GM12801 (cell line): ENCODE data around the gene PNPLA7.

Source experiments
- TF ChIP-seq, protein P1 (sequence below): IDR thresholded peaks from one replicate; pipeline ENCODE4 v1.5.1; 2011; ENCODE audit warnings: control low read depth; ENCODE audit not compliant: insufficient read length; ENCODE audit errors: extremely low read depth

The PNPLA7 gene

DNA sequence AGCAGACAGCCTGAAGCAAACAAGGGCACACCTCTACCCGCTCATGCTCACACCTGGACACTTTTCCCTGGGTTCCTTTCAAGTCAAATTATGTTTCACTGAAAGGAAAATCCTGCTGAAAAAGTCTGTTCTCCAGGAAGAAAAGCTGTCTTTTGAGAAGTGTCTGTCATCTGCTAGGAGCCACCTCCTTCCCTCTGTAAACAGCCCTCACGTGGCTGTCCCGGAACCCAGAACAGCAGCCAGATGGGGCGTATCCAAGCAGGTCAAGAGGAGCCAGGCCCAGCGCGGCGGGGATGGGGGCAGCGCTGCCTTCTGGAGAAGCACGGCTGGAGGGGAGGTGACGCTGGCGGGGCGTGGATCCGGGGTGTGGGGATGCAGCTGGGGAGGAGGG, at the start of gene PNPLA7:
Gene PNPLA7, minus strand, starts transcription at position 172 of the 391 bp plus-strand sequence. CDS start 205 bp downstream, outside the sequence.
- TF ChIP-seq, protein P1, sequence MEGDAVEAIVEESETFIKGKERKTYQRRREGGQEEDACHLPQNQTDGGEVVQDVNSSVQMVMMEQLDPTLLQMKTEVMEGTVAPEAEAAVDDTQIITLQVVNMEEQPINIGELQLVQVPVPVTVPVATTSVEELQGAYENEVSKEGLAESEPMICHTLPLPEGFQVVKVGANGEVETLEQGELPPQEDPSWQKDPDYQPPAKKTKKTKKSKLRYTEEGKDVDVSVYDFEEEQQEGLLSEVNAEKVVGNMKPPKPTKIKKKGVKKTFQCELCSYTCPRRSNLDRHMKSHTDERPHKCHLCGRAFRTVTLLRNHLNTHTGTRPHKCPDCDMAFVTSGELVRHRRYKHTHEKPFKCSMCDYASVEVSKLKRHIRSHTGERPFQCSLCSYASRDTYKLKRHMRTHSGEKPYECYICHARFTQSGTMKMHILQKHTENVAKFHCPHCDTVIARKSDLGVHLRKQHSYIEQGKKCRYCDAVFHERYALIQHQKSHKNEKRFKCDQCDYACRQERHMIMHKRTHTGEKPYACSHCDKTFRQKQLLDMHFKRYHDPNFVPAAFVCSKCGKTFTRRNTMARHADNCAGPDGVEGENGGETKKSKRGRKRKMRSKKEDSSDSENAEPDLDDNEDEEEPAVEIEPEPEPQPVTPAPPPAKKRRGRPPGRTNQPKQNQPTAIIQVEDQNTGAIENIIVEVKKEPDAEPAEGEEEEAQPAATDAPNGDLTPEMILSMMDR = no peak

DNA sequence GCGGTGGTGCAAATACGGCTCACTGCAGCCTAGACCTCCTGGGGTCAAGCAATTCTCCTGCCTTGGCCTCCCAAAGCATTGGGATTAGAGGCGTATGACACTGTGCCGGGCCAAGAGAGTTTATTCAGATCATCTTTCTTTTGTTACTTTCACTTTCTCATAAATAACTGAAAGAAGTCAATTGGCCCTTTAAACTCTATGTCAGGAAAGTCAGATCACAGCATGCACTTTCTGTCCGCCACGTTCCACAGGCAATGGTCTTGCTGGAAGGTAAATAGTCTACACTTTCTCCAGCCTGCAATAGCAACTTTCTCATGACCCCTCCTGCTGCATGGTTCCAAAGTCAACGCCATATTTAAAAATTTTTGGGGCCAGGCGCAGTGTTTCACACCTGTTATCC, 48.7 kb upstream of the PNPLA7 start:
- TF ChIP-seq, protein P1 = no peak

DNA sequence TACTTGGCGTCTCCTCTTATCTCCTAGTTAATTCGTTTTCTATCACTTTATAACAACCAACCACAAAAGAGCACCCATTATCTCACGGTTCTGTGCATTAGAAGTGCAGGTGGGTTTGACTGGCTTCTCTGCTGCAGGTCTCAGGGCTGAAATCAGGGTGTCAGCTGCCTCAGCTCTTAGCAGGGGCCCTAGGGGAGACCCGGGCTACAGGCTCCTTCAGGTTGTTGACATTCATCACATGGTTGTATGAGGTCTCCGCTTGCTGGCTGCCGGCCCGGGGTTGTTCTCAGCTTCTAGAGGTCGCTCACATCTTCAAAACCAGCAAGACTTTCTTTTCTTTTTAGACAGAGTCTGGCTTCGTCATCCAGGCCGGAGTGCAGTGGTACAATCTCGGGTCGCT, 43.0 kb upstream of the PNPLA7 start:
- TF ChIP-seq, protein P1 = no peak

- TF ChIP-seq, protein P1 = no peak
These were observed 42.6 kb upstream of the PNPLA7 start for GRCh38 chr9:137592767-137593166.

DNA sequence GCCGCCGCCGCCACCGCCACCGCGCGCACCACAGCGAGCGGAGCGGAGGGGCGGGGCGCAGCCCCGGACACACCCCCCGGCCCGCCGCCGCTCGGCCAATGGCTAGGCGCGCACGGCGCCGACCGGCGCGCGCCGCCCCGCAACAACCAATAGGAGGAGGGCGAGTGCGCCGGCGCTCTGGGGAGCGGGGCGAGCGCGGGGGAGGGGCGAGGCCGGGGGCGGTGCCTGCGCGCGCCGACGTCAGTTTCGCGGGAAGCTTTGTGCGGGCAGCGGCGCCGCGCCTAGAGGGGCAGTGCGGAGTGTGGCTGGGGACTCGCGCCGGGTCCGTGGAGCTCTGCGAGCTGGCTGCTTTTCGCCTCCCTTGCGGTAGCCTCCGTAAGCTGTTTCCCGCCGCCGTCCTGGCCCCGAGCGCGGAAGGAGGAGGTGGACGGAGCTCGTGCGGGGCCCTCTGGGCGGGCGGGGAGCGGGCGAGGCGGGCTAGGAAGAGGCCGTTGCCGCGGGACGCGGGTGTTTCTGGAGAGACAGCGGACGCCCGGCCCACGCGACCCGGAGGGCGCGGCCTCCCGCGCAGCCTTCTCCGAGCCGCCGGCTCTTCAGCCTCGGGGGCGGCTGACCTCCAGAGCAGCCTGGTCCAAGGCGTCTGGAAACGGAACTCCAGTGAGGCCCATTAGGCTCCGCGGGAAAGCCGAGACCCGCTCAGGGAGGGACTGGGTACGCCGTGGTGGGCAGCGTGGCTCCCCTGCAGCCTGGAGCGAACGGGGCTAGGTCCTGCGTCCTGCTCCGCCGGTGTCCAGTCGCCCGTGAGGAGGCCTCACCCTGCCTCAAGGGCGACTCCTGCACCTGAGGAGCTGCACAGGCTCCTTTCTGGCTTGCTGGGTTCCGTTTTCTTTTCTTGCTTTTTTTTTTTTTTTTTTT, 40.5 kb upstream of the PNPLA7 start, which contains the start of gene ZMYND19:
Gene ZMYND19, minus strand, starts transcription at position 44 of the 915 bp plus-strand sequence. CDS start 249 bp downstream, outside the sequence.
- TF ChIP-seq, protein P1 = no peak

DNA sequence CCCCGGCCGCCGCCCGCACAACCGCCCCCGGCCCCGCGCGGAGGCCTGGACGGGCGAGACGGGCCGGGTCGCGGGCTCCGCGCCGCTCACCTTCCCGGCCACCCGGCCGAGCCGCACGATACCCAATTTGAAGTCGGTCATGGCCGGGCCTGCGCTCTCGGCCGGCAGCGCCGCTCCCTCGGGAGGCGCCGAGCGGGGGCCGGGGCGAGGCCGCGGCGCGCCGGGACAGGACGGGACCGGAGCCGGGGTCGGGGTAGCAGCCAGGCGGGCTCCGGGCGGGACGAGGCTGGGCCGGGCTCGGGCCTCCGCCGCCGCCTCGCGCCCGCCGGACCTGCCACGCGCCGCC, 39.9 kb upstream of the PNPLA7 start:
- TF ChIP-seq, protein P1 = no peak

DNA sequence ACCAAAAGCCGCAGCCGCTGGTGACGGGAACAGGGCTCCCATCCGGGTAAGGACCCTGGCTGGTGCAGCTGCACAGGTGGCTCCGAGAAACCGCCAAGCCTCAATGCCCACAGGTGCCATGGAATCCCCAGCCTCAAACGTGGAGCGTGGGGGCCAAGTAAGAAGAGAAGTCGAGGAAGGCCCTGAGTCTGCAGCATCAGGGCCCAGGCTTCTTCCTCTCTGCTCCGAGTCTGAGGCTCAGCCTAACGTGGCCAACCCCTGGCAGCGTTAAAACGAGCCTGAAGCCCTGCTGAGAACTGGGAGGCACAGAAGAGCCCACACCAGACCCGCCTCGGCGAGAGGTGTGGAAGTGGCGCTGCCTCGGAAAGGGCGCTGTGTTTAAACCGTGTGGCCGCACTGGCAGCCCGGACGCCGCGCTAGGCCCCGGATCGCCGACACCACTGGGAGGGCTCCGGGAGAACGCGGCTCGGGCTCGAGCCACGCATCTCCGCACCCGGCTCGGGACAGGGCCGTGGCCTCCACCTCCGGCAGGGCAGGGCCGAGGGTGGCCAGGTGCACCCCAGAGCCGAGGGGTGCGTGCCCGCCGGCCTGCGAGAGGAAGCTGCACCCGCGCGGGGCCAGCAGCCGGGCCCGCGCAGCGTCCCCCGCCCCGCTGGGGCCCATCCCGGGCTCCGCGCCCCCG, 39.4 kb upstream of the PNPLA7 start:
- TF ChIP-seq, protein P1 = no peak
